CD4-positive, alpha-beta T cell treated with Interleukin-6 at 100 ng/mL for 8 hours (primary cell): Measurements from ENCODE around the gene CTSZ.
"Not testable (repeated sequence)": the region's sequence is repeated elsewhere in the genome, so short reads cannot be mapped to it uniquely, and the experiment has no call there.

ENCODE experiments used
- DNase-seq: peaks from one replicate; pipeline ENCODE4 v3.0.0-alpha.2; 2020; ENCODE audit warnings: mixed read lengths, low spot score

CTSZ gene

GRCh38 chr20:59013031-59013951 is 6.2 kb upstream of the CTSZ start:
- DNase-seq = no peak

GRCh38 chr20:59011874-59012157 is 4.8 kb upstream of the CTSZ start:
- DNase-seq = not testable (repeated sequence)

GRCh38 chr20:59010995-59011873 is 4.2 kb upstream of the CTSZ start:
- no peak for DNase-seq

GRCh38 chr20:59010321-59010994 is 3.4 kb upstream of the CTSZ start:
- no peak for DNase-seq

- DNase-seq = no peak
These were observed 1.8 kb upstream of the CTSZ start for GRCh38 chr20:59008715-59009336.

GRCh38 chr20:59007665-59008511 is 834 bp upstream of the CTSZ start:
- no peak for DNase-seq

- no peak for DNase-seq
These were observed 739 bp downstream of the CTSZ start for GRCh38 chr20:59006167-59006863.

- no peak for DNase-seq
These were observed 1.4 kb downstream of the CTSZ start for GRCh38 chr20:59005523-59006166.

GRCh38 chr20:59004763-59005522 is 2.1 kb downstream of the CTSZ start:
- DNase-seq = peak; percentile 57

- peak; percentile 48 for DNase-seq
These were observed 2.6 kb downstream of the CTSZ start for GRCh38 chr20:59004493-59004762.

GRCh38 chr20:59003836-59004492 is 3.1 kb downstream of the CTSZ start:
- no peak for DNase-seq

- no peak for DNase-seq
These were observed 4.1 kb downstream of the CTSZ start for GRCh38 chr20:59002874-59003399.

GRCh38 chr20:59002388-59002787 is 4.7 kb downstream of the CTSZ start:
- no peak for DNase-seq

- DNase-seq = no peak
These were observed 5.4 kb downstream of the CTSZ start for GRCh38 chr20:59001449-59002171.

- DNase-seq = no peak
These were observed 6.0 kb downstream of the CTSZ start for GRCh38 chr20:59001068-59001448.

- no peak for DNase-seq
These were observed 6.7 kb downstream of the CTSZ start for GRCh38 chr20:59000326-59000725.

GRCh38 chr20:58998656-58999055 is 8.4 kb downstream of the CTSZ start:
- no peak for DNase-seq

GRCh38 chr20:58997141-58997770 is 9.8 kb downstream of the CTSZ start:
- no peak for DNase-seq
